PC-3 (cell line): ENCODE measurements around the gene CCDC92. TPM values are rescaled to one million over a fixed set of nuclear protein-coding genes. Genes with fewer than 3 reads are reported as not detected.

ENCODE experiments used
- ATAC-seq: fragments of 200-7000 bp; cut with Tn5 transposase; 2 replicates; pipeline ENCODE4 v1.9.1; 2020; ENCODE audit warnings: mild to moderate bottlenecking, moderate library complexity
- BruUV-seq: library from RNA; stranded (reverse); fragments of 400-500 nt; replicated peaks from 2 replicates; lab custom pipeline; 2021; lab: Mats Ljungman, UMichigan
- CTCF ChIA-PET: fragments of 300-600 bp; sonication (Branson Sonifier 250); formaldehyde crosslinking; loops from one replicate; lab custom pipeline; 2022; ENCODE audit warnings: antibody characterized with exemption; lab: Charles Lee
- POLR2A ChIA-PET: fragments of 300-600 bp; sonication (Branson Sonifier 250); formaldehyde crosslinking; loops from one replicate; lab custom pipeline; 2022; ENCODE audit warnings: antibody characterized with exemption; ENCODE audit not compliant: unreplicated experiment; lab: Charles Lee
- DNase-seq: peaks from one replicate; pipeline ENCODE4 v3.0.0-alpha.2; 2015
- H2AFZ ChIP-seq: fragments of 300-600 bp; sonication (generic); 2 replicates; pipeline ENCODE4 v1.6.0; 2016; ENCODE audit warnings: antibody characterized with exemption, low read length
- H3F3A ChIP-seq: fragments of 300-600 bp; sonication (generic); one replicate; pipeline ENCODE4 v1.6.0; 2017; ENCODE audit warnings: antibody characterized with exemption, low read length, control low read depth, mild to moderate bottlenecking; ENCODE audit not compliant: unreplicated experiment
- H3K27ac ChIP-seq: fragments of 300-600 bp; sonication (generic); 2 replicates; pipeline ENCODE4 v1.5.1; 2016; ENCODE audit warnings: mild to moderate bottlenecking, low read length
- H3K27me3 ChIP-seq: fragments of 300-600 bp; sonication (generic); 2 replicates; pipeline ENCODE4 v1.6.1; 2016; ENCODE audit warnings: low read length, mixed read lengths
- H3K36me3 ChIP-seq: fragments of 300-600 bp; sonication (generic); 2 replicates; pipeline ENCODE4 v1.6.1; 2016; ENCODE audit warnings: low read depth, mixed run types, low read length, mixed read lengths
- H3K4me1 ChIP-seq: fragments of 300-600 bp; sonication (generic); 2 replicates; pipeline ENCODE4 v1.5.1; 2016; ENCODE audit warnings: low read length; ENCODE audit not compliant: insufficient read depth
- H3K4me2 ChIP-seq: fragments of 300-600 bp; sonication (generic); 2 replicates; pipeline ENCODE4 v1.6.0; 2016; ENCODE audit warnings: low read length
- H3K4me3 ChIP-seq: fragments of 300-600 bp; sonication (generic); 2 replicates; pipeline ENCODE4 v1.5.1; 2016; ENCODE audit warnings: mild to moderate bottlenecking, low read length, mixed read lengths
- H3K79me2 ChIP-seq: fragments of 300-600 bp; sonication (generic); 2 replicates; pipeline ENCODE4 v1.6.1; 2017; ENCODE audit warnings: low read length, mixed read lengths
- H3K9ac ChIP-seq: fragments of 300-600 bp; sonication (generic); 2 replicates; pipeline ENCODE4 v1.6.0; 2016; ENCODE audit warnings: mild to moderate bottlenecking, low read length
- H3K9me2 ChIP-seq: fragments of 300-600 bp; sonication (generic); replicated peaks from 2 replicates; pipeline ENCODE4 v1.6.1; 2016; ENCODE audit warnings: mixed run types, low read length, mixed read lengths
- H3K9me3 ChIP-seq: fragments of 300-600 bp; sonication (generic); 2 replicates; pipeline ENCODE4 v1.6.1; 2016; ENCODE audit warnings: low read length, mixed read lengths
- H4K20me1 ChIP-seq: fragments of 300-600 bp; sonication (generic); 2 replicates; pipeline ENCODE4 v1.6.1; 2016; ENCODE audit warnings: low read length, mixed read lengths
- CTCF ChIP-seq: fragments of 300-600 bp; sonication (generic); conservative IDR thresholded peaks from 2 replicates; pipeline ENCODE4 v1.5.1; 2017; ENCODE audit warnings: antibody characterized with exemption, low read depth, mild to moderate bottlenecking, low read length
- EZH2 ChIP-seq: fragments of 300-600 bp; sonication (generic); IDR thresholded peaks from one replicate; pipeline ENCODE4 v1.6.1; 2017; ENCODE audit warnings: antibody characterized with exemption, mild to moderate bottlenecking, low read length; ENCODE audit not compliant: unreplicated experiment
- EZH2phosphoT487 ChIP-seq: fragments of 300-600 bp; sonication (generic); IDR thresholded peaks from 2 replicates; pipeline ENCODE4 v1.6.1; 2018; ENCODE audit warnings: mild to moderate bottlenecking, antibody characterized with exemption, low read length, borderline replicate concordance
- intact Hi-C: fragments of 100-400 bp; cut with micrococcal nuclease; formaldehyde crosslinking; loops from 2 replicates; pipeline ENCODE4 v1.9.0; 2023
- total RNA-seq: library from RNA; depleted of rRNA; stranded (reverse); fragments of >200 nt; gene quantifications from 2 replicates; pipeline ENCODE4 v1.2.3, GENCODE V29; 2014

CCDC92 gene
- total RNA-seq, 1 experiment from 2014 or later, result 9.6 TPM

GRCh38 chr12:123905319-123905925 is 67.2 kb downstream of the CCDC92 start:
- H2AFZ ChIP-seq, result no peak overlapping the region
- H3K9ac ChIP-seq, result no peak overlapping the region
- ATAC-seq (peak; percentile 67), DNase-seq (peak; percentile 90)
- no peaks in the 10 kb centered on the region for H3K36me3 ChIP-seq
- no peaks in the 10 kb centered on the region for H3K79me2 ChIP-seq
- peaks cover 4% of the 10 kb centered on the region for H3K4me1 ChIP-seq
- POLR2A ChIA-PET, result no interaction called here
- no peak overlapping the region for H3K4me3 ChIP-seq
- peak overlapping the region; percentile 15; the same call in 1 of the 2 replicates for H3K4me2 ChIP-seq
- no peaks in the 10 kb centered on the region for H3F3A ChIP-seq
- BruUV-seq, result no TSS peak
- intact Hi-C loops, result loop anchor here (1.0 to 5.0 kb wide), 6 partner anchors 47 to 127 kb away; partner anchors contain the start of gene ZNF664
- H3K9me3 ChIP-seq, result no peaks in the 10 kb centered on the region
- H3K27ac ChIP-seq, result no peak overlapping the region
- no peaks in the 10 kb centered on the region for H3K9me2 ChIP-seq
- H3K27me3 ChIP-seq, result no peaks in the 10 kb centered on the region
- no peaks in the 10 kb centered on the region for H4K20me1 ChIP-seq
- CTCF ChIA-PET, result interaction anchor here (0.6 to 1.2 kb wide), 6 partner anchors 57 to 127 kb away, joined by 3 to 8 read pairs (median 6); partner anchors contain the start of gene CCDC92
- TF ChIP-seq EZH2phosphoT487, result no peak
- TF ChIP-seq CTCF, result peak; percentile 96

DNA sequence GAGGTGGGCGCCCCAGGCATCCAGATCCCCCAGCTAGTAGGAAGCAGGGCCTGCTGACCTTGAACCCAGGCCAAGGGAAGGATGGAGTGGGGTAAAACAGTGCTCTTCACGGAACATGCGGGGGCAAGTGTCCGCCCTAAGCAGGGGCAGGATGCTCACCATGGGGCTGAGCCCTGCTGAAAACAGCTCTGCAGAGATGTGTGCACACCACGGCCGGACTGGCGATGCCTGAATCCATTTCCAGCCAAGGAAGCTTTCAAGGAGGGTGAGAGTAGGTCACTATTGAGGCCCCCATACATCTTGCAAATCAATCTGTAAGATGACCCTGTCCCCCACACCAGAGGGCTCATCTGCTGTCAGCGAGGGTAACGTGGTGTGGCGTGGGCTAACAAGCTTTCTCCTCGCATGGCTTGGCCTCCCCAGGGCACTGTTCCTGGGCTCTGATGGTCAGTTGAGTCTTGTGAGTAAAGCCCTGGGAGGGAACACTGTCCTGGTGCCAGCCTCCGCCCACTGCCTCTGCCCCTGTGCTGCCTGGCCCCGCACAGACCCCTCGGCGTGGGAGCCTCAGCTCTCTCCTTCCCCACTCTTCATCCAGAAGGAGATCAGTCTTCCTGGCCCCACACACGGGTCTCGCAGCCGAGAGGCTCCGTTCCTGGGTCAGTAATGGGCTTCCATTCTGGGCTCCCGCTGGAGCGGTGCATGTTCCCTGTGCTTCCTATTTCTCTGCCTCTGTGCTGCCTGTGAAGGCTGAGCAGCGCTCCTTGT is 69.1 kb downstream of the CCDC92 start:
- H3K27ac ChIP-seq, result no peak overlapping the region
- ATAC-seq (no peak), DNase-seq (no peak)
- H3K27me3 ChIP-seq, result no peaks in the 10 kb centered on the region
- H3F3A ChIP-seq, result no peaks in the 10 kb centered on the region
- no peaks in the 10 kb centered on the region for H3K9me3 ChIP-seq
- no peak overlapping the region for H3K4me2 ChIP-seq
- H4K20me1 ChIP-seq, result no peaks in the 10 kb centered on the region
- BruUV-seq, result no TSS peak
- no peak overlapping the region for H2AFZ ChIP-seq
- H3K4me3 ChIP-seq, result no peak overlapping the region
- H3K9ac ChIP-seq, result no peak overlapping the region
- ChIA-PET POLR2A (no interaction called here), CTCF (no interaction called here)
- intact Hi-C loops, result no loop called here
- H3K79me2 ChIP-seq, result no peaks in the 10 kb centered on the region
- H3K4me1 ChIP-seq, result peaks cover 4% of the 10 kb centered on the region
- H3K36me3 ChIP-seq, result no peaks in the 10 kb centered on the region
- no peaks in the 10 kb centered on the region for H3K9me2 ChIP-seq
- no peak for TF ChIP-seq EZH2
- TF ChIP-seq CTCF, result no peak
- no peak for TF ChIP-seq EZH2phosphoT487

DNA sequence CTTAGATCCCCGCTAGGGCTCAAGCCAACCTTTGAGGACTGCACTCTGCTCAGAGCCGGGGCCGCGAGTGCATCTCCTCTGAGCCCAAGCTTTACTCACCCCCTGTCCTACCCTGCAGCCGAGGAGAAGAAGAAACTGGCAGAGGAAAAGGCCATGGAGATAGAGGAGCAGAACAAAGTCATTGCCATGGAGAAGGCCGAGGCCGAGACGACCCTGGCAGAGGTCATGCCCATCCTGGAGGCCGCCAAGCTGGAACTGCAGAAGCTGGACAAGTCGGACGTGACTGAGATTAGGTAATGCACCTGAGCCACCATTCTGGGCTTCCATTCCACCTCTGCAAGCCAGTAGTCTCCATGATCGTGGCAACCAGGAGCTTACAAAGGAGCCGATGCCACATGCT is 69.8 kb downstream of the CCDC92 start:
- no peaks in the 10 kb centered on the region for H3K79me2 ChIP-seq
- H3K27me3 ChIP-seq, result no peaks in the 10 kb centered on the region
- no peak for DNase-seq
- H3F3A ChIP-seq, result no peaks in the 10 kb centered on the region
- H3K4me2 ChIP-seq, result no peak overlapping the region
- ChIA-PET CTCF (no interaction called here), POLR2A (no interaction called here)
- H3K9me3 ChIP-seq, result no peaks in the 10 kb centered on the region
- H3K36me3 ChIP-seq, result no peaks in the 10 kb centered on the region
- H2AFZ ChIP-seq, result no peak overlapping the region
- TF ChIP-seq EZH2 (no peak), CTCF (no peak), EZH2phosphoT487 (no peak)
- no peak overlapping the region for H3K9ac ChIP-seq
- intact Hi-C loops, result no loop called here
- H4K20me1 ChIP-seq, result no peaks in the 10 kb centered on the region
- no peaks in the 10 kb centered on the region for H3K9me2 ChIP-seq
- no peak for ATAC-seq
- H3K27ac ChIP-seq, result no peak overlapping the region
- no TSS peak for BruUV-seq
- no peak overlapping the region for H3K4me3 ChIP-seq
- H3K4me1 ChIP-seq, result peaks cover 4% of the 10 kb centered on the region
